Sigmoid colon (tissue), 4 donors: ENCODE results near the gene CUX1.

Experiments used
- EP300 ChIP-seq, 4 donors: sonication (generic); formaldehyde crosslinking; IDR thresholded peaks; one replicate each; pipeline ENCODE4 v1.6.1; 2017; ENCODE audit warnings: antibody characterized with exemption in 4 of 4
- POLR2A ChIP-seq, 2 donors: fragments of 450-650 bp; IDR thresholded peaks; one replicate each; pipeline ENCODE4 v1.6.1; 2016; ENCODE audit warnings: antibody characterized with exemption in 2 of 2, mild to moderate bottlenecking in 2 of 2, moderate library complexity in 2 of 2
- POLR2AphosphoS5 ChIP-seq, 4 donors: sonication (generic); formaldehyde crosslinking; IDR thresholded peaks; one replicate each; pipeline ENCODE4 v1.6.1; 2017; ENCODE audit warnings: antibody characterized with exemption in 4 of 4
- TF ChIP-seq, protein P1 (sequence below), 4 experiments: fragments of 450-650 bp in 3 of 4; fragments of 200-600 bp in 1 of 4; IDR thresholded peaks; one replicate each; pipeline ENCODE4 v1.5.1; 2016 to 2019; ENCODE audit warnings: antibody characterized with exemption in 4 of 4, mild to moderate bottlenecking in 3 of 4, moderate library complexity in 2 of 4

DNA sequence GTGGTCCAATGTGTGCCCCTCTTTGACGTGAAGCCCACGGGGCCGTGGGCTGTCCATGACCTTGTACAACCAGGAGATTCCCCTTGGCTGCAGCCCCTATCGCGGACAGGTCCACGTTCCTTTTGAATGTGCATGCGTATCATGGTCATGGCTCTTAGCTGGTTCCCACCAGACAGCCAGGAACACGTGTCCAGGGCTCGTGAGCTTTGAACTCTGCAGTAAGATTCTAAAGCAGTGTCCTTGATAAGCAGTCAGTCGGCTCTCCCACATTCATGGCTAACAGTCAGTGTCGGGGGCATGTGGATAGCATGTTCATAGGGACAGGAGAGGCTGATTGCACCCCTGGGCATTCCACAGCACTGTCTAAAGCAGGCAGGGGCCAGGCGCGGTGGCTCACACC lies 393.4 kb downstream of the CUX1 start:
- TF ChIP-seq, protein P1, sequence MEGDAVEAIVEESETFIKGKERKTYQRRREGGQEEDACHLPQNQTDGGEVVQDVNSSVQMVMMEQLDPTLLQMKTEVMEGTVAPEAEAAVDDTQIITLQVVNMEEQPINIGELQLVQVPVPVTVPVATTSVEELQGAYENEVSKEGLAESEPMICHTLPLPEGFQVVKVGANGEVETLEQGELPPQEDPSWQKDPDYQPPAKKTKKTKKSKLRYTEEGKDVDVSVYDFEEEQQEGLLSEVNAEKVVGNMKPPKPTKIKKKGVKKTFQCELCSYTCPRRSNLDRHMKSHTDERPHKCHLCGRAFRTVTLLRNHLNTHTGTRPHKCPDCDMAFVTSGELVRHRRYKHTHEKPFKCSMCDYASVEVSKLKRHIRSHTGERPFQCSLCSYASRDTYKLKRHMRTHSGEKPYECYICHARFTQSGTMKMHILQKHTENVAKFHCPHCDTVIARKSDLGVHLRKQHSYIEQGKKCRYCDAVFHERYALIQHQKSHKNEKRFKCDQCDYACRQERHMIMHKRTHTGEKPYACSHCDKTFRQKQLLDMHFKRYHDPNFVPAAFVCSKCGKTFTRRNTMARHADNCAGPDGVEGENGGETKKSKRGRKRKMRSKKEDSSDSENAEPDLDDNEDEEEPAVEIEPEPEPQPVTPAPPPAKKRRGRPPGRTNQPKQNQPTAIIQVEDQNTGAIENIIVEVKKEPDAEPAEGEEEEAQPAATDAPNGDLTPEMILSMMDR (IDR thresholded peaks at IDR 0.05) = no peak
- no peak for TF ChIP-seq POLR2A (IDR thresholded peaks at IDR 0.05)
- TF ChIP-seq EP300 (IDR thresholded peaks at IDR 0.05) = no peak
- no peak for TF ChIP-seq POLR2AphosphoS5 (IDR thresholded peaks at IDR 0.05)
